Right forelimb (tissue), 1 donor: Measurements from ENCODE around the gene DNAJC17.

Source experiments
- DNase-seq: peaks from one replicate; pipeline ENCODE4 v3.0.0-alpha.2; 2018

The DNAJC17 gene

GRCh38 chr15:40789119-40789518 lies 18.2 kb downstream of the DNAJC17 start:
- no peak for DNase-seq

GRCh38 chr15:40787991-40788390 lies 19.3 kb downstream of the DNAJC17 start:
- DNase-seq, result no peak

- DNase-seq, result no peak
These were observed 19.9 kb downstream of the DNAJC17 start for GRCh38 chr15:40787344-40787841.

- no peak for DNase-seq
These were observed 21.5 kb downstream of the DNAJC17 start for GRCh38 chr15:40785814-40786213.

- DNase-seq, result no peak
These were observed 22.1 kb downstream of the DNAJC17 start for GRCh38 chr15:40785164-40785563.

- no peak for DNase-seq
These were observed 24.6 kb downstream of the DNAJC17 start for GRCh38 chr15:40782609-40783227.

GRCh38 chr15:40776537-40777141 lies 30.6 kb downstream of the DNAJC17 start:
- DNase-seq, result no peak

GRCh38 chr15:40775740-40776536 lies 31.3 kb downstream of the DNAJC17 start:
- no peak for DNase-seq

GRCh38 chr15:40775007-40775406 lies 32.3 kb downstream of the DNAJC17 start:
- no peak for DNase-seq

GRCh38 chr15:40773902-40774301 lies 33.4 kb downstream of the DNAJC17 start:
- no peak for DNase-seq

- DNase-seq, result no peak
These were observed 33.8 kb downstream of the DNAJC17 start for GRCh38 chr15:40773496-40773895.

- no peak for DNase-seq
These were observed 35.3 kb downstream of the DNAJC17 start for GRCh38 chr15:40772014-40772413.

GRCh38 chr15:40771242-40771641 lies 36.0 kb downstream of the DNAJC17 start:
- no peak for DNase-seq

GRCh38 chr15:40770147-40770721 lies 37.0 kb downstream of the DNAJC17 start:
- no peak for DNase-seq

- DNase-seq, result peak; percentile 60
These were observed 37.8 kb downstream of the DNAJC17 start, which contains the start of gene C15orf62 for GRCh38 chr15:40769274-40770146. TSS of gene C15orf62 (plus strand) at chr15:40769980. CDS start at chr15:40770496, 516 bp downstream.

GRCh38 chr15:40768521-40769273 lies 38.6 kb downstream of the DNAJC17 start:
- no peak for DNase-seq

- no peak for DNase-seq
These were observed 39.3 kb downstream of the DNAJC17 start for GRCh38 chr15:40767838-40768500.

GRCh38 chr15:40766906-40767837 lies 40.1 kb downstream of the DNAJC17 start:
- no peak for DNase-seq

- no peak for DNase-seq
These were observed 41.0 kb downstream of the DNAJC17 start for GRCh38 chr15:40766194-40766815.
